Coronary artery (tissue), 2 donors: ENCODE results near the gene NFU1.
A peak's percentile ranks its signal among the peaks of the same experiment; 100 is the strongest.

Source experiments
- DNase-seq: peaks from one replicate; pipeline ENCODE4 v3.0.0-alpha.2; 2017; ENCODE audit warnings: low spot score
- H3K27ac ChIP-seq, 2 donors: fragments of 200-600 bp; sonication (generic); one replicate each; pipeline ENCODE4 v1.5.1; 2016 to 2019
- H3K4me3 ChIP-seq: fragments of 200-600 bp; sonication (generic); 2 replicates; pipeline ENCODE4 v1.5.1; 2016; ENCODE audit warnings: mild to moderate bottlenecking, moderate library complexity
- TF ChIP-seq, protein P1 (sequence below): fragments of 200-600 bp; sonication (generic); IDR thresholded peaks from one replicate; pipeline ENCODE4 v1.5.1; 2019; ENCODE audit warnings: antibody characterized with exemption

The NFU1 gene

DNA sequence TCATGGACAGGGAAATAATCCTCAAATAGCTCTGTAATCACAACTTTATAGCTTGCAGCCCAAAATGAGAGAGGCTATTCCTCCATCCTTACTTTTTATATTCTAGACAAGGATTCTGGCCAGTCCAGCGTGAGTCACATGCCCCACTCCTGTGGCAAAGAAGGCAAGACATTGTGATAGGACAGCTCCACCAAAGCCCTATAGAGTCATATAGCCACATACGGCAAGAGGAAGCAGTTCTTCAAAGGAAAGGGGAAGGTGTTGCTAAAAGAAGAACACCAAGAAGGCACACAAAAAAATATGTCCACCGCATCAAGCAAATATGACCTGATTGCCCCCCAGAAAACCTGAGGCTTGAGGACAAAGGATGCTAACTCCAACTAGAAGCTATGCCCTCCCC lies 46.8 kb downstream of the NFU1 start:
- no peak overlapping the region for H3K4me3 ChIP-seq
- H3K27ac ChIP-seq = no peak overlapping the region
- no peak for DNase-seq
- TF ChIP-seq, protein P1, sequence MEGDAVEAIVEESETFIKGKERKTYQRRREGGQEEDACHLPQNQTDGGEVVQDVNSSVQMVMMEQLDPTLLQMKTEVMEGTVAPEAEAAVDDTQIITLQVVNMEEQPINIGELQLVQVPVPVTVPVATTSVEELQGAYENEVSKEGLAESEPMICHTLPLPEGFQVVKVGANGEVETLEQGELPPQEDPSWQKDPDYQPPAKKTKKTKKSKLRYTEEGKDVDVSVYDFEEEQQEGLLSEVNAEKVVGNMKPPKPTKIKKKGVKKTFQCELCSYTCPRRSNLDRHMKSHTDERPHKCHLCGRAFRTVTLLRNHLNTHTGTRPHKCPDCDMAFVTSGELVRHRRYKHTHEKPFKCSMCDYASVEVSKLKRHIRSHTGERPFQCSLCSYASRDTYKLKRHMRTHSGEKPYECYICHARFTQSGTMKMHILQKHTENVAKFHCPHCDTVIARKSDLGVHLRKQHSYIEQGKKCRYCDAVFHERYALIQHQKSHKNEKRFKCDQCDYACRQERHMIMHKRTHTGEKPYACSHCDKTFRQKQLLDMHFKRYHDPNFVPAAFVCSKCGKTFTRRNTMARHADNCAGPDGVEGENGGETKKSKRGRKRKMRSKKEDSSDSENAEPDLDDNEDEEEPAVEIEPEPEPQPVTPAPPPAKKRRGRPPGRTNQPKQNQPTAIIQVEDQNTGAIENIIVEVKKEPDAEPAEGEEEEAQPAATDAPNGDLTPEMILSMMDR = no peak

DNA sequence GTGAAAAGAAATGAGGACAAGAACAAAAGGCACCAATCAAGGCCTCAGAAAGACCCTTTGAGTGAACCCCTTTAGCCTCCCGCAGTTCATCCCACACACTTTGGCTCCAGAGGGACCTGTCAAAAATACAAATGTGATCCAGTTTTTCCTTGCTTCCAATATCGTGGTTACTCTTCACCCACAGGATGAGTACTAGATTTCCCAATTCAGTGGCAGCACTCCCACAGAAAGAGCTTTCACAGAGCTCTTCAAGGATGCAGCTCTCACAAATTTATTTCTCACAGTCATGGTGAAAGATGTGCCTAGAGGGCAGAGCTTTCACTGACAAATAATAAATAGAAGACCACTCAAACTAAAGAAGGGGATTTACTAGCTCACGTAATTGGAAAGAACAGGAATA lies 47.2 kb downstream of the NFU1 start:
- TF ChIP-seq, protein P1 = no peak
- no peak overlapping the region for H3K4me3 ChIP-seq
- DNase-seq = no peak
- H3K27ac ChIP-seq = no peak overlapping the region

DNA sequence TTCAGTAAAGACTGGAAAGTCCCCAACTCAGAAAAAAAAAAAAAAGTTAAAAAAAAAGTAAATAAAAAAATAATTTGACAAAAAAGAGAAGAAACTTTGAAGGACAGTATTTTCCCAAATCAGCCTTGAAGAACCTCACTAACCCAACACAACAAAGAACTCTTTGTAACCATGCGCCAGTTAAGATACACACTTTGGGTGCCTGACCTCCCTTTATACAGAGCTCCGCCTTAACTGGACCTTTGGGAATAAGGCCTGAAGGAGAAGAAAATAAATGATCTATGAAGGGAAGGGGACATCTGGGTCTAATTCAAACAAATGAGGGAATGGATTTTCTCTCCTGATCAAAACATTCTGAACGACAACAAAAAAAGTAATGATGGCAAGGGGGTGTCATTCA lies 48.0 kb downstream of the NFU1 start:
- Histone ChIP-seq H3K27ac (no peak overlapping the region), H3K4me3 (no peak overlapping the region)
- DNase-seq = no peak
- TF ChIP-seq, protein P1 = no peak

DNA sequence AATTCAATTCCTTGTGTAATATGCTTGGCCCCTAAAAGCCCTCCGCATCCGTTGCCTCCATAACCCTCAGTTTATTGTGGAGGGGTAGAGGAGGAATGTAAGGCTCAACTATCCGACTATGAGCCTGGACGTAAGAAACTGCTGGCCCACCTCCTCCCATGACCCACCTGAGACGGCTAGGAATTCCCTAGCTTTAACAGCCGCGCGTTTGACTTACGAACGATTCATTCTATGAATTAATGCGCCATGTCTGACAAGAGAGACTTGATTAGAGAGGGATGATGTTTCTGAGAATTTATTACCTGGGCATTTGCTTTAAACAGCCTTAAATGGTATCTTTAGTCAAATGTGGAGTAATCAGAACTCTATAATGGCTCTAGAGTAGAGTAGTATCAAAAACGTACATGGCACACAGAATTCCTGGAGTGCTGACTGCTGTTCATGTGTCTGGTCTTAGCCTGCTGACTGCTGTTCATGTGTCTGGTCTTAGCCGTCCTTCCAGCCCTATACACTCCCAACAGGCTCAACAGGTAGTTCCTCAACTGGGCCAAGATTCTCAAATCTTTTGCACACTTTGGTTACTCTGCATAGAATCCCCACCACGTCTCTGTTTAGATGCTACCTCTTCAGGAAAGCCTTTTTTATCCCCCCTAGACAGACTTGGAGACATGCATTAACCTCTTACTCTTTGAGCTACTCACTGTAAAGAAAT lies 49.3 kb downstream of the NFU1 start:
- TF ChIP-seq, protein P1 = no peak
- no peak for DNase-seq
- Histone ChIP-seq H3K27ac (peak overlapping the region; percentile 94 to 97), H3K4me3 (peak overlapping the region; percentile 98)

DNA sequence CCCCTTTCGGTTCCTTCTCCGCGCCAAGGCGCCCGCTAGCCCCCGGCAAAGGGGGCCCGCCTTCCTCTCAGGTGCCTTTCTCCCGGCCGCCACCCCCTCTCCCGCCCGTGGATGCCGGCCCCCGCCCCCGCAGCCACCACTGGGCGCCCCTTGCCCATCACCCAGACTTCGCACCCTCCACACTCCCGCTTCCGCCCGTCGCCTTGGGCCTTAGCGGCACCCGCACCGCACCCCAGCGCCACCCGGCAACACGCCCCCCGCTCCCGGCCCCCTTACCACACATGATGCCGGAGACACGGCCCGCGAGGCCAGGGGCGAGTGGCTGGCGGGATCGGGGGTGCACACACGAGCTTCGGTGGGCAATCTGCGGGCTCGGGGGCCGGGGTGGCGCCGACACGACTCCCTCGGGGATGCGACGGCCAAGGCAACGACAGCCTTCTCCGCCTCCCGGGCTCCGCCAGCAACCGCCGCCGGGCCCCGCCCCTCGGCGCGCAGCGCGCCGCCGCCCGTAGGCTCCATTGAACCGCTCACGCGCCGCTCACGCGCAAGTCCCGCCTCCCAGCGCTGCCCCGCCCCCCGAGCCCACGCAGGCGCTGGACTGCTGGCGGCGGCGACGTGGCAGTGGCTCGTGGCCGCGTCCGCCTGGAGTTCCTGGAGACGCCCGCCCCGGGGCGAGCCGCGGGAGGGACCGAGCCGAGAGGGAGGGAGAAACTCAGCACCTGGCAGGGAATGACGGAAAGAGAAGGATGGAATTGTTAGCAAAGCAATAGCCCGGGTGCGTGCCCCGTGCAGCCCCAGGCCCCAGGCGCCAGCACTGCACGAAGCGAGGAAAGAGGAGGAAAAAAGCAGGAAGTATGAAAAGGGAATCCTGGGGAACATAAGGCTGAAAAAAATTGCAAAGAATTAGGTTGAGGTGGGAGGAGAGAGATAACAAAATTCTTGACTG lies 50.2 kb downstream of the NFU1 start, which contains the start of gene GFPT1:
TSS of gene GFPT1 (minus strand) at position 439 of the 946 bp plus-strand sequence. CDS start at position 283, 156 bp downstream.
- H3K4me3 ChIP-seq = peak within 1 kb of the TSS; percentile 98
- peak within 1 kb of the TSS; percentile 94 to 97 for H3K27ac ChIP-seq
- TF ChIP-seq, protein P1 = no peak
- DNase-seq = peak; percentile 97

DNA sequence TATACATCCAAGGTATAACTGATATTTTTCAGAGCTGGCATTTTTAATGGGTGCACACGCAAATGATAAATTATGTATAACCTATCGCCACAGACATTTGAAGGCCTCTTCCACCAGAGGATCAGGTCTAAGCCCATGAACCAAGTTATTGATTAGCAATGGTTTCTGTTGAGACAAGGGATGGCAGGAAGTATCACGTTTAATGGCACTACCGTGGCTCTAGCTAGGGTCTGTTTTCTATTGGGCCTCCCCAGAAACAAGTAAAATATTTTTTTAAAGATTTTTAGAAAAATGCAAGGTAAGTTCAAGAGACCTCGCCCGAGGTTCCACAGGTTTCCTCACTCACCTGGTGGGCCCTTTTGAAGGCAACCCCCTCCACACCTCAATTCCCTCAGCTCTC lies 50.9 kb downstream of the NFU1 start:
- peak overlapping the region; percentile 94 to 97 for H3K27ac ChIP-seq
- TF ChIP-seq, protein P1 = no peak
- peak overlapping the region; percentile 98 for H3K4me3 ChIP-seq
- DNase-seq = no peak
